PFSK-1 (cell line): ENCODE results near the gene ZFP36L1. TPM values are rescaled to one million over a fixed set of nuclear protein-coding genes. Genes with fewer than 3 reads are reported as not detected.

ENCODE experiments used
- FOXP2 ChIP-seq: optimal IDR thresholded peaks from 2 replicates; pipeline ENCODE3; 2011; ENCODE audit warnings: borderline replicate concordance, control low read depth, inconsistent platforms; ENCODE audit not compliant: insufficient read depth; ENCODE audit errors: extremely low read length, extremely low read depth
- POLR2AphosphoS5 ChIP-seq: IDR thresholded peaks from 2 replicates; pipeline ENCODE4 v1.6.1; 2012; ENCODE audit warnings: low read depth, mild to moderate bottlenecking, control low read depth, low read length, moderate library complexity
- SIN3A ChIP-seq: IDR thresholded peaks from 2 replicates; pipeline ENCODE4 v1.6.1; 2012; ENCODE audit warnings: mild to moderate bottlenecking, low read length, moderate library complexity, borderline replicate concordance; ENCODE audit not compliant: insufficient read depth
- TAF1 ChIP-seq: IDR thresholded peaks from 2 replicates; pipeline ENCODE4 v1.6.1; 2012; ENCODE audit warnings: low read length, control low read depth, borderline replicate concordance; ENCODE audit not compliant: insufficient read depth
- polyA plus RNA-seq: library from polyadenylated mRNA; unstranded; fragments of >200 nt; gene quantifications from one replicate; pipeline ENCODE4 v1.2.1, GENCODE V29; 2012; ENCODE audit warnings: low read depth, missing spikeins; ENCODE audit not compliant: insufficient read length
- TF ChIP-seq, protein P1 (sequence below), 2 experiments: IDR thresholded peaks; 2 replicates each; pipeline versions ENCODE4 v1.6.1 to v1.8.0; 2011 to 2012; ENCODE audit warnings: low read depth in 2 of 2, low read length in 2 of 2, control low read depth in 1 of 2, inconsistent platforms in 1 of 2, mild to moderate bottlenecking in 1 of 2, moderate library complexity in 1 of 2; ENCODE audit not compliant: insufficient read depth in 1 of 2

Gene ZFP36L1, protein sequence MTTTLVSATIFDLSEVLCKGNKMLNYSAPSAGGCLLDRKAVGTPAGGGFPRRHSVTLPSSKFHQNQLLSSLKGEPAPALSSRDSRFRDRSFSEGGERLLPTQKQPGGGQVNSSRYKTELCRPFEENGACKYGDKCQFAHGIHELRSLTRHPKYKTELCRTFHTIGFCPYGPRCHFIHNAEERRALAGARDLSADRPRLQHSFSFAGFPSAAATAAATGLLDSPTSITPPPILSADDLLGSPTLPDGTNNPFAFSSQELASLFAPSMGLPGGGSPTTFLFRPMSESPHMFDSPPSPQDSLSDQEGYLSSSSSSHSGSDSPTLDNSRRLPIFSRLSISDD
- polyA plus RNA-seq: 73.8 TPM

DNA sequence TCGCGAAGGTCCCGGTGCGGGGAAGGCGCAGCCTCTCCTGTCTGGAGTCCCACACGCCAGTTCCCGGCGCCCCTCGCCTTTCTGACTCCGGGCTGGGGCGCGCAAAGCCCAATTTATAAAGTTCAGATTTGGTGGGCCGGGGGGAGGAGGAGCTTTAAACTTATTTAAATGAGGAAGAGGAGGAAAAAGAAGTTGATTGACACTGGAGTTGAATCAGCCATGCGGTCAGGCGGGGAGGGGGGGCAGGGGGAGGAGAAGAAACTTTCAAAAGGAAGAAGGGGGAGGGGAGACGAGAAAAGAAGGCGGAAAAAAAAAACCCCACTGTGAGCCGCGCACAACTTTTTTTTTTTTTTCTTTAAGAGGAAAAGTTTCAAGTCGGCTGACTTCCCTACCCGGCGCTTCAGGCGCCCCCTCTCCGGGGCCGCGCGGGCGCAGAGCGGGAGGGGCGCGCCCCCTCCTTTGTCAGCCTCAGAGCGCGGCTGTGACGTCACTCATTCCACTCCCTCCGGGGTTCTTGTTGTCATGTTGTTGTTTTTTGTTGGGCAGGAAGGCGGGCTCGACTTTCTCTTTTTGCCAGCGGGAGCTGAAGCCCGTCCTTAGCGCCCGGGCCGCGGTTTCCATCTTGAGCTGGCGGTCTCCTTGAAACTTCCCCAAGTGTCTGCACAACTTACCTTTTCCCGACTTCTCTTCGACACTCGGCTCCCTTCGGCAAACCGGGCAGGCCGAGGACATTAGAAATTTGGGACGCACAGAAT is at the start of gene ZFP36L1:
ZFP36L1 (minus strand) TSS at position 89 of the 755 bp plus-strand sequence. CDS start 129 bp downstream, outside the sequence.
- TF ChIP-seq TAF1: peak; percentile 65; the same call in 1 of the 2 replicates
- TF ChIP-seq FOXP2: peak; percentile 76
- TF ChIP-seq SIN3A: no peak
- TF ChIP-seq, protein P1, sequence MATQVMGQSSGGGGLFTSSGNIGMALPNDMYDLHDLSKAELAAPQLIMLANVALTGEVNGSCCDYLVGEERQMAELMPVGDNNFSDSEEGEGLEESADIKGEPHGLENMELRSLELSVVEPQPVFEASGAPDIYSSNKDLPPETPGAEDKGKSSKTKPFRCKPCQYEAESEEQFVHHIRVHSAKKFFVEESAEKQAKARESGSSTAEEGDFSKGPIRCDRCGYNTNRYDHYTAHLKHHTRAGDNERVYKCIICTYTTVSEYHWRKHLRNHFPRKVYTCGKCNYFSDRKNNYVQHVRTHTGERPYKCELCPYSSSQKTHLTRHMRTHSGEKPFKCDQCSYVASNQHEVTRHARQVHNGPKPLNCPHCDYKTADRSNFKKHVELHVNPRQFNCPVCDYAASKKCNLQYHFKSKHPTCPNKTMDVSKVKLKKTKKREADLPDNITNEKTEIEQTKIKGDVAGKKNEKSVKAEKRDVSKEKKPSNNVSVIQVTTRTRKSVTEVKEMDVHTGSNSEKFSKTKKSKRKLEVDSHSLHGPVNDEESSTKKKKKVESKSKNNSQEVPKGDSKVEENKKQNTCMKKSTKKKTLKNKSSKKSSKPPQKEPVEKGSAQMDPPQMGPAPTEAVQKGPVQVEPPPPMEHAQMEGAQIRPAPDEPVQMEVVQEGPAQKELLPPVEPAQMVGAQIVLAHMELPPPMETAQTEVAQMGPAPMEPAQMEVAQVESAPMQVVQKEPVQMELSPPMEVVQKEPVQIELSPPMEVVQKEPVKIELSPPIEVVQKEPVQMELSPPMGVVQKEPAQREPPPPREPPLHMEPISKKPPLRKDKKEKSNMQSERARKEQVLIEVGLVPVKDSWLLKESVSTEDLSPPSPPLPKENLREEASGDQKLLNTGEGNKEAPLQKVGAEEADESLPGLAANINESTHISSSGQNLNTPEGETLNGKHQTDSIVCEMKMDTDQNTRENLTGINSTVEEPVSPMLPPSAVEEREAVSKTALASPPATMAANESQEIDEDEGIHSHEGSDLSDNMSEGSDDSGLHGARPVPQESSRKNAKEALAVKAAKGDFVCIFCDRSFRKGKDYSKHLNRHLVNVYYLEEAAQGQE (IDR thresholded peaks at IDR 0.05; ENCODE audit: insufficient read depth in 1 of 2, low read depth in 2 of 2, low read length in 2 of 2): no peak
- TF ChIP-seq POLR2AphosphoS5: peak; percentile 92

DNA sequence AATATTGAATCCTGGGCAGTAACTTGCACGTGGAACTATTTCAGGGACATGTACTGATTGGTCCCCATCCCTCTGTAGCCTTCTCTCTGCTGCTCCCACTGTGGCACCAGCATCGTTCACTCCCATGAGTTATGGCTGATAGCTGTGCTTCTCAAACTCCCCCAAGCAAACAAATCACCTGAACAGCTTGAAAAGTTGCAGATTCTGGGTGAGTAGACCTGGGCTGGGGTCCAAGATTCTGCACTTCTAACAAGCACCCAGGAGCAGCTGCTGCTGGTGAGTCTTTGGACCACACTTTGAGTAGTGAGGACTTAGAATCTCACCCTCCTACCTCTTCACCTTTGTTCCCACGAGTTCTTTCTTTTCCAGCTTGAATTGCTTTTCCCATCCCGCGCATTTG is 49.4 kb upstream of the ZFP36L1 start:
- TF ChIP-seq SIN3A: no peak
- no peak for TF ChIP-seq POLR2AphosphoS5
- TF ChIP-seq FOXP2: no peak
- TF ChIP-seq, protein P1 (IDR thresholded peaks at IDR 0.05; ENCODE audit: insufficient read depth in 1 of 2, low read depth in 2 of 2, low read length in 2 of 2): no peak
- no peak for TF ChIP-seq TAF1

DNA sequence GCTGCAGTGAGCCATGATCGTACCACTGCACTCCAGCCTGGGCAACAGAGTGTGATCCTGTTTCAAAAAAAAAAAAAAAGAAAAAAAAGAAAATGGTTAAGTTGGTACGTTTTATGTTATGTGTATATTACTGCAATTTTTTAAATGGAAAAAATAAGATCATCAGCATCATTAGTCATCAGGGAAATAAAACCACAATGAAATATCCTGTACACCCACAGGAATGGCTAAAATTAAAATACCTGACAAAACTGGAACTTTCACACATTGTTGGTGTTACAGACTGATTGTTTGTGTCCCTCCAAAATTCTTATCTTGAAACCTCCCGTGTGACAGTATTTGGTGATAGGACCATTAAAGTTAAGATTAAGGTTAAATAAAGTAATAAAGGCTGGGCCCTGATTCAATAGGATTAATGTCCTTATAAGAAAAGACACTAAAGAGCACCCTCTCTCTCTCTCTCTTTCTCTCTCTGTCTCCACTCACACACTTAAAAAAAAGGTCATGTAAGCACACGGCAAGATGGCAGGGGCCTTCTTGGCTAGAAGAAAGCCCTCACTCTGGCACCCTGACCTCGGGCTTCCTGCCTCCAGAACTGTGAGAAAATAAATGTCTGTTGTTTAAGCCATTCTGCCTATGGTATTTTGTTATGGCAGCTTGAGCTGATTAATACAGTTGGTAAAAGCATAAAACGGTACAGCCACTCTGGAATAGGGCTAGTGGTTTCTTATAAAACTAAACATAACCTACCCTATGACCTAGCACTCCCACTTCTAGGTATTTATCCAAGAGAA is 48.3 kb upstream of the ZFP36L1 start:
- TF ChIP-seq SIN3A (no peak), FOXP2 (no peak), TAF1 (no peak), POLR2AphosphoS5 (no peak)
- TF ChIP-seq, protein P1 (IDR thresholded peaks at IDR 0.05; ENCODE audit: insufficient read depth in 1 of 2, low read depth in 2 of 2, low read length in 2 of 2): no peak

DNA sequence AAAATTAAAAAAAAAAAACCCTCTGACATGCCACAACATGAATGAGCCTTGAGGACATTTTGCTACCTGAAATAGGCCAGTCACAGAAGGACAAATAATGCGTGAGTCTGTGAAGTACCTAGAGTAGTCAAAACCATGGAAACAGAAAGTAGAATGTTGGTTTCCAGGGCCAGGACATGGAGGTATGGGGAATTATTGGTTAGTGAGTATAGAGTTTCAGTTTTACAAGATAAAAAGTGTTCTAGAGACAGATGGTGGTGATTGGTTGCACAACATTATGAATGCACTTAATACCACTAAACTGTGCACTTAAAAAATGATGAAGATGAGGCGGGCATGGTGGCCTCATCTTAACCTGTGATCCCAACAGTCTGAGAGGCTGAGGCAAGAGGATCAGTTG is 47.6 kb upstream of the ZFP36L1 start:
- TF ChIP-seq SIN3A (no peak), FOXP2 (no peak), TAF1 (no peak), POLR2AphosphoS5 (no peak)
- TF ChIP-seq, protein P1 (IDR thresholded peaks at IDR 0.05; ENCODE audit: insufficient read depth in 1 of 2, low read depth in 2 of 2, low read length in 2 of 2): no peak
